ENCODE data around the gene EFNA5. TPM values are rescaled to one million over a fixed set of nuclear protein-coding genes. Genes with fewer than 3 reads are reported as not detected.

Gene EFNA5
- total RNA-seq, 1 experiment from 2014 or later: 5.9 TPM

DNA sequence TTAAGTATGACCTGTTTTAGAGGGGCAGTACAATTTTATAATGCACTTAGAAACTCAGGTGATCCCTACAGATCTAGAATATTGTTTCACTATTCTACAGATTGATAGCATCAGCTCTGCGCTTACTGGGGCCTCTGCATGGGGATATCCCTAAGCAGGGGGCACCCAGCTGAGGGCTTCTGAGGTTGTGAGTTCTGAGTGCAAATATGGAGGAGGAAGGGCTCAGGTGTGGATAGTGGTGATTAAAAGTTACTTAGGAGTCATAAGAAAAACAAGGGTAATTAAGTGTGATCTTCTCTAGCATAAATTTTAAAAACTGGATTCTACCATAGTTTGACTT lies 274.4 kb downstream of the EFNA5 start:
- DNase-seq (ENCODE audit: low spot score): no peak

GRCh38 chr5:107395632-107396350 lies 274.9 kb downstream of the EFNA5 start:
- no peak for DNase-seq (ENCODE audit: low spot score)

GRCh38 chr5:107393851-107394250 lies 276.9 kb downstream of the EFNA5 start:
- DNase-seq (ENCODE audit: low spot score): no peak

DNA sequence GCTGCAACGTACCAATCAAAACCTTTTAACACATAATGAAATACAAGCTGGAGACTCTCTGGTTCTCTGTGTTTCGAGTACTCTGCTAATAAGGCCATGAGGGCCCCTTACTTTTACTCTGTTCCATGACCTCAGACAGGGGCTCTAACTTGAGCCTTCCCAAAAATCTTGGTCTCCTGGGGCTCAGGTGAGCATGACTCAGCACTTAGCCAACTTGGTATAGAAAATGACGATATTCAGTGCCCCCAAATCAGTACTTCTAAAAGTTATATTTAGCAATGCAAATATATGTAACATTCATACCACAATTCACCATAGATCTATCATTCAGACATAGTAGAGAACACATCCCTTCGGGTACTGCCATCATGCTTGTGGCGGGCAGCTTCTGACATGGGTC lies 278.9 kb downstream of the EFNA5 start:
- DNase-seq (ENCODE audit: low spot score): no peak

- peak; percentile 57 for DNase-seq (ENCODE audit: low spot score)
Observed at GRCh38 chr5:107389775-107390148, 281.0 kb downstream of the EFNA5 start.

DNA sequence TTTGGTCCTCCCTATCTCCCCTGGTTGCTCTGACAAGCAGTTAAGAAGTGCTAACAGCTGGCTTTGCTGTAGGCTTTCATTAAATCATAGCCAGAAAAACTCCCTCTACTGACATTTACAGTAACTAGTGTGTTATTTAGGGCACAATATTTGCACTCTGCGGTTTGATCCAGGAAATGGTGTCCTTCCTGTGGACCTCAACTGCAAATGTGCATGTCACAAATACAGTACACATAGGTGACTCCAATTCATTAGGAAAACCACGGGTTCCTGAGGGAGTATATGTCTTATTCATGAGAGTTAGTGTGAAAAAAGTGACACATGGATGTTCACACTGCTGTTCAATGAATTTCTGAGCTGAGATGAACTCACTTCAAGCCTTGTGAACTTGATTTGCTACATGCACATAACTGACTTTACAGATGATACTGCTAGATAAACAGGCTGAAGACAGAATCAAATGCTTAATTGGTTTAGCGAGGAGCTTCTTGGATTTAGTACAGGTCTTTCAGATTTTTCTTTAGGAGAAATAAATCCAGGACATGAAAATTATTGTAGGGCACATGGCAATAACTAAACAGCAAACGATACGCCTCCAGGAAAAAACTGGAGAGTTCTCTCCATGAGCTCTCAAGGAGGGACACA lies 281.5 kb downstream of the EFNA5 start:
- DNase-seq (ENCODE audit: low spot score): peak; percentile 92

- DNase-seq (ENCODE audit: low spot score): peak; percentile 62
Observed at GRCh38 chr5:107388141-107388861, 282.4 kb downstream of the EFNA5 start.

DNA sequence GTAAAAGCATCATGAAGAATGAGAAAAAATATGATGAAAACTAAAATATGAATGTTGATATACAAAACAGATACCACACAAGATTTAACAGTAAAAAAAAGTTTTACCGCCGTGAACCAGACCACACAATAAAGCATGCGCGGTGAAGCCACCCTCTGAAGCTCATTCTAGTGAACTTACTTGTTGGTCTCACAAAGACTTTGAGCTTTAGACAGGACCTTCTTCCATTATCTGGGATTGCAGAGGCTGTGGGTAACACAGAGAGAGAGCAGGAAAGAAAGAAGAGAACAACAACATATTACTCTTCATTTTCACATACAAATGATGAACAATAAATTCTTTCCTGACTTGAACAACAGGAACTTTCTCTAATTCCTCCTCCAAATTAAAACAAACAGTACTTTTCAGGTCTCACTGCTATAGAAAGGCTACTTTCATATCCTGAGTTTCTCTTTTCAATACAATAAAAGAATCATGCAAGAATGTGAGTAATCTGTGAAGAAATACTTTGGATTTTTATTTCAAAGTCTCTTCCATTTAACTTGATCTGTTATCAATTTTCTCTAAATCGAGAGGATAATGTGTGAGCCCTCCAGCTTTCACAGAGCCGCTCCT lies 283.1 kb downstream of the EFNA5 start:
- DNase-seq (ENCODE audit: low spot score): no peak

DNA sequence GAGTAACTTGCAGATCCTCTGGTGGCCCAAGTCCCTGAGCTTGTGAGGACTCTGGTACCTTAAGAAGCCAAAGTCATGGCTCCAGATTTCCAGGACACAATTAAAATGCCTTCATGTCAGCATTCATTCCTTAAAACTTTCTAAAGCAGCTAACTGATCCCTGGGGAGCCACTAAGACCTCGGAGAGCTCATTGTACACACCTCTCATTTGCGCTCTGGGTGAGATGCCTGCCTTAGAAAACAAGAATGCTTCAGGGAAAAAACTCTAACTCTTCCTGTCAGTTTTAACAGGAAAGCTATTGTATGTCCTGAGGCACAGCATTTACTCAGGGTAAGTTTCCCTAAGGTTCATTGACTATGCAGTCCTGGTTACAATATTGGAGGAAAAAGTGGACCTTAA lies 285.0 kb downstream of the EFNA5 start:
- no peak for DNase-seq (ENCODE audit: low spot score)

DNA sequence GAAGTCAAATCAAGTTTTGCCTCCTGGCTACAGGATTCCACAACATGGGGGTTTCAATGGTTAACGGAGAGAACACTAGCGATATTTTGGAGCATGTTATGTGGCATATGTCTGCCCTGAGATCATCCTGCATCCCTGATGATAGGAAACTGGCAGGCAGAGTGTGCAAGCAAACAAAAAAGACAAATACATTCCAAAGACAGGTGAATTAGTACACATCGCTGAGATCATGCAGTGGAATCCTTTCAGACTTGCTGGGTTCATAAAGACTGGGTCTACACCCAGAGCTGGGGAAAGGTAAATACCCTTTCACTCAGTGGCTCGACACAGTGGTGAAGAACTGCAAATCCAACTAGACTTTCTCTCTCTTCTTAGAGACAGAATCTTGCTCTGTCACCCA lies 286.5 kb downstream of the EFNA5 start:
- no peak for DNase-seq (ENCODE audit: low spot score)

GRCh38 chr5:107383414-107383813 lies 287.3 kb downstream of the EFNA5 start:
- DNase-seq (ENCODE audit: low spot score): no peak

DNA sequence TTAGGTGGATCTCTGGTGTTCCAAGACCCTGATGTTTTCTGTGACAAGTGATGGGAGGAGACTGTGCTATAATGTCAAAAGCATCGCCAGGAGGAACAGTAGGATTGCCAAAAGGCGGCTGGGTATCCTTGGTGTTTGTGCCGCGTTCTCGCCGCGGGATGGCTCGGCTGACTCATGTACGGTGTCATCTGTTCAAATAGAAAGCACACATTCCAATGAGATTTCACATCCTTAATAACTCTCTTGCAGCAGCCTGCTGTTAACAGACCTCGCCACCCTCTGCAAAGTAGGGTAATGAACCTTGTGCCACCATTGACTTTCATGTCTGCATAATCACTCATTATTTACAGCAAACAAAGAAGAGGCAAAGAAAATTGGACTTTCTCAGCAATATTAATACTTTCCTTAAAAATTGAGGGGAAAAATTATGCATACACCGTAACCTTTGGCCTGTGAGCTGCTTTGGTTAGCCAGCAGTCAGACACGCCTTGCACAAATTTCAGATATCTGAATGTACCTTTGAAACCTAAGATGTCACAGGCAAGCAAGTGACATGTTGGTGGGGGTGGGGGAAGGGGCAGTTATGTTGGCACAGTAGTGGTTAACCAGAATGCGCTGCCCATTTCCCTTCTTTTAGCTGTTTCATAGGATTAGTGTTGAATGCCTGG lies 289.4 kb downstream of the EFNA5 start:
- DNase-seq (ENCODE audit: low spot score): no peak

- no peak for DNase-seq (ENCODE audit: low spot score)
Observed at GRCh38 chr5:107380654-107381053, 290.1 kb downstream of the EFNA5 start.

GRCh38 chr5:107378218-107378899 lies 292.4 kb downstream of the EFNA5 start:
- DNase-seq (ENCODE audit: low spot score): peak; percentile 54

GRCh38 chr5:107377277-107377609 lies 293.5 kb downstream of the EFNA5 start:
- DNase-seq (ENCODE audit: low spot score): no peak

GRCh38 chr5:107376546-107377276 lies 294.0 kb downstream of the EFNA5 start:
- DNase-seq (ENCODE audit: low spot score): no peak

DNA sequence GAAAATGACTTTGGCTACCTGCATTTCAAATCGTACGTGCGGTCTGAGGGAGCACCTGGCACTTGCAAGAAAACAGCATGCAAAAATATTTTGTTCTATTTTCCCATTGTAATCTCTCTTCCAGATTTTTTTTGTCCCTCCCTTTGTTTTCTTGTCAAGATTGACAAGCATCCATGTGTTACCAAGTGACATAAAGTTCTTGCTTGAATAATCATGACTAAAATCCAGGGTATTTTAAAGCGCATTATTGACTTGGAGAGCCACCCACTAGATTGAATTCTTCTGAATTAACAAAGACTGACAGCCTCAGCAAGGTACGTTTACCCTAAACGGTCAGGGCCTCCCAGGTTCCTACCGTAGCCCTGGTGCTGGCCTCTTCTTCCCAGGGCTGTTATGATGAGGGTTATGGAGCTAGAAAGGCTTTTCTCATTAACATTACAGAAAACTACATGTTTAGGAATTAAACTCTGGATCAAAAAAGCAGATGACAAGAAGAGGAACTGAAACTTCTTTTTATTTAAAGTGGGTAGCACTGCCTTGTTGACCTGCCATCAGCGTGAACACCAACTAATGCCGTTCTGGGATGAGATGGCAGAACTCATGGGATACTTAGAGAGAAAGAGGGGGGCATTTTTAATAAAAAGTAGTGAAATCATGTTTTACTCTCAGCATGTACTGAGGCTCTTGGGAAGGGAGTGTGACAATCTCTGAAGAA lies 297.0 kb downstream of the EFNA5 start:
- no peak for DNase-seq (ENCODE audit: low spot score)

DNA sequence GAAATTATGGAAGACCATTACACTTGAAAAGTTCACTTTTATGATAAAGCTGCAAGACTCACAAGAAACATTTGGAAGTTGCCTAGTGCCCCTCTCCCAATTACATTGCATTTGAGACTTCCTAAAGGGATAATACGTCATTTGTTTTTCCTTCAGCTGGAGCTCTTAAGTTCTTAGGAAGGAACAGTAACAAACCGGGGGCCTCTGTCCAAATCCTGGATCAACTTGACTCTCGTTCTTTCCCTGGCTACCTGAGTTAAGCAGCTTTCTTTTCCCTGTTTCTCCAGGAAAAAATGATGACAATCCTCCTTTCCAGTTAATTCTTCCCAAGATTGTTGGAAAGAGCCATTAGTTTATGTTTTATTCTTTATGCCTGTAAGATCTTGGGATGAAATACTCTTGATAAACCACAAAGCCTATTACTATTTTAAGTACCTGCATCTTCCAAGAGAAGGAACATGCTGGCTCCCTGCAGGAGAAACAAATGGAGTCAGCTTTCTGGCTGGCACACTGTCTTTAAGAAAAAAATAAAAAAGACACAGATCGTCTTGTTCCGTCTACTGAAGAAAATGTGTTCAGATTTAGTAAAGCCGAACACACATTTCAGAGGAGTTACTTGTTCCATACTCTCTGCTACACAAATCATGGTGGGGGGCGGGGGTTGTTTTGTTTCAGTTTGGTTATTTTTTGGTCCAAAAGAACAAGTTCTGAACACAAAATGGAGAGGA lies 297.9 kb downstream of the EFNA5 start:
- DNase-seq (ENCODE audit: low spot score): no peak

DNA sequence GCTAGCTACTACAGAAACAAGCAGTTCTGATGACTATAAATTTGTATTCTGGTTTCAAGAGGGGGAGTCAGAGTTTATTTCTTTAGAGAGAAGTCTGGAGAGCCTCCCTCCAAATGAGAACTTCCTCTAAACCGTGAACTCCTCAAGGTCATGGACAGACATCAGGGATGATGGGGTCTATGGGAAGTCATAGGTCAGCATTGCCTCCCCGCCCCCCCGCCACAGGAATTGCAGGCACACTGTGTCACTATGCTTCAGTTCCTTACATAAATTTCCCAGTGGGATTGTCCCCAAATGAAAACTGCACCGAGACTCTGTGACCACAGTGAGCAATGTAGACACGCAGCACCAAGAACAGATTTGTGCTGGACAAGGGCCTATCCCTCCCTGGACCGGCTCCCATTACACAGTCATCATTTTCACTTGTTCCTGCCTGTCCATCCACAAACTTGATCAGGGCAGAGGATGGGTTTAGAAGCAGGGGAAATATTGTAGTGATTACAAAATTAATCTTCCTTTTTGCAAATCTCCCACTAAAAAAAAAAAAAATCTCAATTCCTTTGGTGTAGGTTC lies 300.3 kb downstream of the EFNA5 start:
- DNase-seq (ENCODE audit: low spot score): no peak

Measured in HT-29 (cell line).